ENCODE results near the gene PTTG1IP.
"Not testable (repeated sequence)": the region's sequence is repeated elsewhere in the genome, so short reads cannot be mapped to it uniquely, and the experiment has no call there.

The PTTG1IP gene

DNA sequence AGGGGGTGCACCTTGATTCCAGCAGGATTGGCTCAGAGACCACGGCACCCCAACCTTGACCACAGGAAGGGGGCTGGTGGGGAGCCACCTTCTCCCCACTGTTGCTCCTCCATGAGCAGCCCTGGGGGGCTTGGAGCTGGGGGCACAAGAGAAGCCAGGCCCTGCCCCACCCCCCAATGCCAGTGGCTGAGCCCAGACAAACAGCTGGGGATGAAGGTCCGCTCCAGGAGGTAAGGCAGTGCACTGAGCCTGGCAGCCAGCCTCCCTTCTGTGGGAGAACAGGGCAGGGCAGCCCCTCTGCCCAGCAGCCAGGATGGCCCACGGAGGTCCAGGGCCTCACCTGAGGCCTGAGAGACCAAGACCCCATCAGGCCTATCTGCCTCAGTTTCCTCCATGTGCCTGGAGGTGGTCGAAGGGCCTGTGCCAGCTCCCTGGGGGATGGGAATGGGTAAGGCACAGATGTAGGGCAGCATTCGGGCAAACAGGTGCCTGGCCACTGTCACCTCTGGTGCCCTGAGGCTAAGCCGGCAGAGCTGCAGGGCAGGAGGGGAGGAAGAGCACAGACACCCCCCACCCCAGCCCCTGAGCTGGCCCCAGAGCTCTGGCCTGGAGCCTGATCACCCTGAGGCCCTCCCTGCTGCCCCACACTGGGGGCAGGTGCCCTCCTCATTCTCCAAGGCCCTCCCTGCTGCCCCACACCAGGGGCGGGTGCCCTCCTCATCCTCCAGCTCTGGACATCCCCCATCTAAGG, 40.1 kb upstream of the PTTG1IP start:
- Histone ChIP-seq H3K36me3 (ENCODE audit: control insufficient read depth, low read depth, low read length) (no peaks in the 10 kb centered on the region), H3K27ac (ENCODE audit: low read length) (no peak overlapping the region)

GRCh38 chr21:44912506-44913412, 39.3 kb upstream of the PTTG1IP start:
- H3K9ac ChIP-seq (ENCODE audit: low read length); H3K9me3 ChIP-seq (ENCODE audit: control insufficient read depth, low read depth, low read length); H3K36me3 ChIP-seq (ENCODE audit: control insufficient read depth, low read depth, low read length); H3K27ac ChIP-seq (ENCODE audit: low read length); H3K4me3 ChIP-seq (ENCODE audit: low read length); H3K4me1 ChIP-seq (ENCODE audit: control insufficient read depth, low read depth, low read length): not testable (repeated sequence)
- peaks cover 17% of the 10 kb centered on the region for H3K27me3 ChIP-seq (ENCODE audit: control insufficient read depth, insufficient read depth, low read length)

More for the DNA sequence above, 40.1 kb upstream of the PTTG1IP start:
- no peak overlapping the region for H3K4me3 ChIP-seq (ENCODE audit: low read length)
- no peak overlapping the region for H3K9ac ChIP-seq (ENCODE audit: low read length)
- H3K4me1 ChIP-seq (ENCODE audit: control insufficient read depth, low read depth, low read length), result no peaks in the 10 kb centered on the region
- no peaks in the 10 kb centered on the region for H3K9me3 ChIP-seq (ENCODE audit: control insufficient read depth, low read depth, low read length)
- peaks cover 21% of the 10 kb centered on the region for H3K27me3 ChIP-seq (ENCODE audit: control insufficient read depth, insufficient read depth, low read length)

GRCh38 chr21:44912158-44912473, 38.6 kb upstream of the PTTG1IP start:
- Histone ChIP-seq H3K4me3 (ENCODE audit: low read length) (no peak overlapping the region), H3K27me3 (ENCODE audit: control insufficient read depth, insufficient read depth, low read length) (peaks cover 13% of the 10 kb centered on the region), H3K4me1 (ENCODE audit: control insufficient read depth, low read depth, low read length) (peaks cover 4% of the 10 kb centered on the region), H3K27ac (ENCODE audit: low read length) (no peak overlapping the region), H3K36me3 (ENCODE audit: control insufficient read depth, low read depth, low read length) (no peaks in the 10 kb centered on the region), H3K9ac (ENCODE audit: low read length) (no peak overlapping the region), H3K9me3 (ENCODE audit: control insufficient read depth, low read depth, low read length) (no peaks in the 10 kb centered on the region)

- H3K4me1 ChIP-seq (ENCODE audit: control insufficient read depth, low read depth, low read length), result peaks cover 4% of the 10 kb centered on the region
- no peaks in the 10 kb centered on the region for H3K9me3 ChIP-seq (ENCODE audit: control insufficient read depth, low read depth, low read length)
- H3K27me3 ChIP-seq (ENCODE audit: control insufficient read depth, insufficient read depth, low read length), result peaks cover 9% of the 10 kb centered on the region
- no peaks in the 10 kb centered on the region for H3K36me3 ChIP-seq (ENCODE audit: control insufficient read depth, low read depth, low read length)
- H3K4me3 ChIP-seq (ENCODE audit: low read length), result no peak overlapping the region
- H3K27ac ChIP-seq (ENCODE audit: low read length), result no peak overlapping the region
- no peak overlapping the region for H3K9ac ChIP-seq (ENCODE audit: low read length)
Observed at GRCh38 chr21:44911384-44912157, 38.1 kb upstream of the PTTG1IP start.

DNA sequence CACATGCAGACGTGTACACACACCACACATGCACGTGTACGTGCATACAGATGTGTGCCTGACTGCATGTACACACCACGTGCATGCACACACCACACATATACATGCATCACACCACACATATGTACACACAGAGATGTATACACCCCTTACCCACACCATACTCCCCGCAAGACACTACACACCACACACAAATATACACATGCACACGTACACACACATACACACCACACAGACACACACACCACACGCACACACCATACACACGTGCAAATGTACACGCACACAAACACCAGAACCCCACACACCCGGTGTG, 37.5 kb upstream of the PTTG1IP start:
- no peaks in the 10 kb centered on the region for H3K36me3 ChIP-seq (ENCODE audit: control insufficient read depth, low read depth, low read length)
- H3K9ac ChIP-seq (ENCODE audit: low read length), result no peak overlapping the region
- H3K4me3 ChIP-seq (ENCODE audit: low read length), result no peak overlapping the region
- peaks cover 9% of the 10 kb centered on the region for H3K27me3 ChIP-seq (ENCODE audit: control insufficient read depth, insufficient read depth, low read length)
- H3K9me3 ChIP-seq (ENCODE audit: control insufficient read depth, low read depth, low read length), result no peaks in the 10 kb centered on the region
- H3K27ac ChIP-seq (ENCODE audit: low read length), result no peak overlapping the region
- peaks cover 4% of the 10 kb centered on the region for H3K4me1 ChIP-seq (ENCODE audit: control insufficient read depth, low read depth, low read length)

GRCh38 chr21:44910229-44911067, 37.0 kb upstream of the PTTG1IP start:
- no peak overlapping the region for H3K4me3 ChIP-seq (ENCODE audit: low read length)
- H3K9ac ChIP-seq (ENCODE audit: low read length), result no peak overlapping the region
- H3K27me3 ChIP-seq (ENCODE audit: control insufficient read depth, insufficient read depth, low read length), result peaks cover 9% of the 10 kb centered on the region
- H3K27ac ChIP-seq (ENCODE audit: low read length), result no peak overlapping the region
- peaks cover 4% of the 10 kb centered on the region for H3K4me1 ChIP-seq (ENCODE audit: control insufficient read depth, low read depth, low read length)
- no peaks in the 10 kb centered on the region for H3K9me3 ChIP-seq (ENCODE audit: control insufficient read depth, low read depth, low read length)
- H3K36me3 ChIP-seq (ENCODE audit: control insufficient read depth, low read depth, low read length), result no peaks in the 10 kb centered on the region

DNA sequence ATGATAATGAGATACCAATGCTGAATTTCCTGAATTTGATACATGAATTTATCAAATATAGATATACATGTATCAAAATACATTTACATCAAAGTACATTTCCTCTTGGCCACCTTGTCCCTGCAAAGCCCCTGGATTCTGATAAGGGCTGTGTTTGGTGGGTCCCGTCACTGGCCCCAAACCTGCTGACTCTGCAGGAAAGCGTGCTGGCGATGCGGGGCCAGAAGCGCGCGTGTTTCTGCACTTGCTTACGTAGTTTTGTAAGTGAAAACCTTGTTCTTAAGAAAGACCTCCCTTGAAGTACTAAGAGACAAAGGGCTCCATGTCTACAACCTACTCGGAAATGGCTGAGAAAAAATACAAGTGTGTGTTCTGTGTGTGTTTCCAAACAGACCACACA, 36.2 kb upstream of the PTTG1IP start:
- H3K27me3 ChIP-seq (ENCODE audit: control insufficient read depth, insufficient read depth, low read length), result peaks cover 9% of the 10 kb centered on the region
- H3K9ac ChIP-seq (ENCODE audit: low read length), result no peak overlapping the region
- H3K4me3 ChIP-seq (ENCODE audit: low read length), result no peak overlapping the region
- no peaks in the 10 kb centered on the region for H3K9me3 ChIP-seq (ENCODE audit: control insufficient read depth, low read depth, low read length)
- H3K27ac ChIP-seq (ENCODE audit: low read length), result no peak overlapping the region
- H3K36me3 ChIP-seq (ENCODE audit: control insufficient read depth, low read depth, low read length), result no peaks in the 10 kb centered on the region
- peaks cover 4% of the 10 kb centered on the region for H3K4me1 ChIP-seq (ENCODE audit: control insufficient read depth, low read depth, low read length)

- Histone ChIP-seq H3K27me3 (ENCODE audit: control insufficient read depth, insufficient read depth, low read length) (peaks cover 9% of the 10 kb centered on the region), H3K36me3 (ENCODE audit: control insufficient read depth, low read depth, low read length) (no peaks in the 10 kb centered on the region), H3K9ac (ENCODE audit: low read length) (no peak overlapping the region), H3K4me3 (ENCODE audit: low read length) (no peak overlapping the region), H3K9me3 (ENCODE audit: control insufficient read depth, low read depth, low read length) (no peaks in the 10 kb centered on the region), H3K4me1 (ENCODE audit: control insufficient read depth, low read depth, low read length) (peaks cover 4% of the 10 kb centered on the region), H3K27ac (ENCODE audit: low read length) (no peak overlapping the region)
Observed at GRCh38 chr21:44908908-44909307, 35.4 kb upstream of the PTTG1IP start.

DNA sequence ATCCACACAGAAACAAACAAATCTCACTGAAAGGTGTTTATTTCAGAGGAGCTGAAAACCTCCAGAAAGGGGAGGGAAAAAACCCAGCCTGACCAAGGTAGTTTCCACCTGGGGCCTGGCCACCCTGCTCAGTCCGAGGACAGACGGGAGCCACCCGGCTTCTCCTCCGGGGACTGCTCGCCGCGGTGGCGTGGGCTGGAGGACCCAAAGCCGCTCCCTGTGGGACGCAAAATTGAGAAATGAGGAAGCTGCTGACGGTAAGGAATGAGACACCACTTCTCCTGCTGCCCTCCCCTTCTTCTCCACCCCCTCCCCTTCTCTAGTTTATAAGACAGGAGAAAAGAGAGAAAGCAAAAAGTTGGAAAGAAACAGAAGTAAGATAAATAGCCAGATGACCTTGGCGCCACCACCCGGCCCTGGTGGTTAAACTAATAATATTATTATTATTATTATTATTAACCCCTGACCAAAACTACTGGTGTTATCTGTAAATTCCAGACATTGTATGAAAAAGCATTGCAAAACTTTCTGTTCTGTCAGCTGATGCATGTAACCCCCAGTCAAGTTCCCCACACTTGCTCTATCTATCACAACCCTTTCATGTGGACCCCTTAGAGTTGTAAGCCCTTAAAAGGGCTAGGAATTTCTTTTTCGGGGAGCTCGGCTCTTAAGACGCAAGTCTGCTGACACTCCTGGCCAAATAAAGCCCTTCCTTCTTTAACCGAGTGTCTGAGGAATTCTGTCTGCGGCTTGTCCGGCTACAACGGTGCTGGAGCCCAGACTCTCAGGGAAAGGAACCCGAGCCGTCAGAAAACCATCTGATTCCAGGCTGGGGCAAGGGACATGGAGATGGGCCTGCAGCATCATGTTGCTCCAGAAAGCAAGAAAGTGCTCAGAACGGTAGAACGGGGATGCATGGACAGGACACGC, 34.7 kb upstream of the PTTG1IP start:
- Histone ChIP-seq H3K9me3 (ENCODE audit: control insufficient read depth, low read depth, low read length) (no peaks in the 10 kb centered on the region), H3K27ac (ENCODE audit: low read length) (no peak overlapping the region), H3K9ac (ENCODE audit: low read length) (no peak overlapping the region), H3K27me3 (ENCODE audit: control insufficient read depth, insufficient read depth, low read length) (peaks cover 9% of the 10 kb centered on the region), H3K4me1 (ENCODE audit: control insufficient read depth, low read depth, low read length) (peaks cover 4% of the 10 kb centered on the region), H3K36me3 (ENCODE audit: control insufficient read depth, low read depth, low read length) (no peaks in the 10 kb centered on the region), H3K4me3 (ENCODE audit: low read length) (no peak overlapping the region)

- H3K4me3 ChIP-seq (ENCODE audit: low read length), result no peak overlapping the region
- H3K9me3 ChIP-seq (ENCODE audit: control insufficient read depth, low read depth, low read length), result no peaks in the 10 kb centered on the region
- H3K9ac ChIP-seq (ENCODE audit: low read length), result no peak overlapping the region
- H3K4me1 ChIP-seq (ENCODE audit: control insufficient read depth, low read depth, low read length), result peaks cover 4% of the 10 kb centered on the region
- no peaks in the 10 kb centered on the region for H3K36me3 ChIP-seq (ENCODE audit: control insufficient read depth, low read depth, low read length)
- H3K27ac ChIP-seq (ENCODE audit: low read length), result no peak overlapping the region
- peaks cover 9% of the 10 kb centered on the region for H3K27me3 ChIP-seq (ENCODE audit: control insufficient read depth, insufficient read depth, low read length)
Observed at GRCh38 chr21:44907225-44907965, 33.9 kb upstream of the PTTG1IP start.

All from iPS-18a (cell line).